Brain microvascular endothelial cell (primary cell): ENCODE results near the gene MOB3A.

Source experiments
- DNase-seq: peaks from one replicate; pipeline ENCODE4 v3.0.0-alpha.2; 2020
- H3K27ac ChIP-seq: fragments of 250-450 bp; sonication (Bioruptor Pico); 2 replicates; pipeline ENCODE4 v1.5.1; 2020; ENCODE audit warnings: mild to moderate bottlenecking, moderate library complexity
- H3K27me3 ChIP-seq: fragments of 250-450 bp; sonication (Bioruptor Pico); replicated peaks from 2 replicates; pipeline ENCODE4 v1.5.1; 2020; ENCODE audit warnings: mild to moderate bottlenecking
- H3K36me3 ChIP-seq: fragments of 250-450 bp; sonication (Bioruptor Pico); replicated peaks from 2 replicates; pipeline ENCODE4 v1.5.1; 2020; ENCODE audit warnings: mild to moderate bottlenecking
- H3K4me3 ChIP-seq: 2 replicates; pipeline ENCODE4 v1.5.1; 2011; ENCODE audit warnings: low read depth, mild to moderate bottlenecking, control low read depth, low read length, moderate library complexity
- CTCF ChIP-seq: IDR thresholded peaks from 2 replicates; pipeline ENCODE4 v1.5.1; 2011; ENCODE audit warnings: low read depth, mild to moderate bottlenecking, moderate library complexity, low read length, control low read depth, inconsistent platforms; ENCODE audit errors: missing control alignments
- in situ Hi-C: cut with HindIII; loops from 2 replicates; pipeline ENCODE4 v1.10.0; 2017; ENCODE audit warnings: low sequenced_read_pairs, low pct_ligation_motif_present

MOB3A gene

GRCh38 chr19:2108251-2109016 is 12.3 kb upstream of the MOB3A start:
- no peak for TF ChIP-seq CTCF
- DNase-seq, result no peak
- Histone ChIP-seq H3K27ac (no peak overlapping the region), H3K4me3 (no peak overlapping the region), H3K27me3 (no peaks in the 10 kb centered on the region), H3K36me3 (peaks cover 81% of the 10 kb centered on the region)
- in situ Hi-C loops, result no loop called here

- in situ Hi-C loops, result no loop called here
- peaks cover 61% of the 10 kb centered on the region for H3K36me3 ChIP-seq
Observed at GRCh38 chr19:2103045-2103707, 7.0 kb upstream of the MOB3A start.

GRCh38 chr19:2101417-2102335 is 5.5 kb upstream of the MOB3A start:
- in situ Hi-C loops, result no loop called here
- Histone ChIP-seq H3K4me3 (no peak overlapping the region), H3K27ac (no peak overlapping the region), H3K36me3 (peaks cover 52% of the 10 kb centered on the region), H3K27me3 (no peaks in the 10 kb centered on the region)
- no peak for DNase-seq
- TF ChIP-seq CTCF, result no peak

More at GRCh38 chr19:2103045-2103707, 7.0 kb upstream of the MOB3A start:
- Histone ChIP-seq H3K4me3 (no peak overlapping the region), H3K27ac (no peak overlapping the region), H3K27me3 (no peaks in the 10 kb centered on the region)
- DNase-seq, result no peak
- no peak for TF ChIP-seq CTCF

- in situ Hi-C loops, result no loop called here
- peaks cover 43% of the 10 kb centered on the region for H3K36me3 ChIP-seq
Observed at GRCh38 chr19:2100719-2101061, 4.6 kb upstream of the MOB3A start.

More at GRCh38 chr19:2100719-2101061, 4.6 kb upstream of the MOB3A start:
- no peak overlapping the region for H3K27ac ChIP-seq
- no peak for TF ChIP-seq CTCF
- no peaks in the 10 kb centered on the region for H3K27me3 ChIP-seq
- H3K4me3 ChIP-seq, result no peak overlapping the region
- DNase-seq, result no peak
